GM12891 (cell line): Measurements from ENCODE around the gene NLRP12.
"Not testable (repeated sequence)": the region's sequence is repeated elsewhere in the genome, so short reads cannot be mapped to it uniquely, and the experiment has no call there.

ENCODE experiments used
- PAX5 ChIP-seq: IDR thresholded peaks from 2 replicates; pipeline ENCODE4 v1.6.1; 2011; ENCODE audit warnings: low read length, moderate library complexity, mild to moderate bottlenecking; ENCODE audit not compliant: insufficient read depth, severe bottlenecking
- POLR2A ChIP-seq: IDR thresholded peaks from 2 replicates; pipeline ENCODE4 v1.6.1; 2011; ENCODE audit warnings: low read depth, low read length, control low read depth
- POLR2AphosphoS5 ChIP-seq: IDR thresholded peaks from 2 replicates; pipeline ENCODE4 v1.6.1; 2011; ENCODE audit warnings: low read depth, low read length, control low read depth
- POU2F2 ChIP-seq: IDR thresholded peaks from 2 replicates; pipeline ENCODE4 v1.6.1; 2011; ENCODE audit warnings: low read depth, mild to moderate bottlenecking, control low read depth, low read length, moderate library complexity
- SPI1 ChIP-seq: IDR thresholded peaks from 2 replicates; pipeline ENCODE4 v1.6.1; 2011; ENCODE audit warnings: low read depth, low read length, control low read depth
- TAF1 ChIP-seq: IDR thresholded peaks from 2 replicates; pipeline ENCODE4 v1.6.1; 2011; ENCODE audit warnings: low read depth, low read length, control low read depth

DNA sequence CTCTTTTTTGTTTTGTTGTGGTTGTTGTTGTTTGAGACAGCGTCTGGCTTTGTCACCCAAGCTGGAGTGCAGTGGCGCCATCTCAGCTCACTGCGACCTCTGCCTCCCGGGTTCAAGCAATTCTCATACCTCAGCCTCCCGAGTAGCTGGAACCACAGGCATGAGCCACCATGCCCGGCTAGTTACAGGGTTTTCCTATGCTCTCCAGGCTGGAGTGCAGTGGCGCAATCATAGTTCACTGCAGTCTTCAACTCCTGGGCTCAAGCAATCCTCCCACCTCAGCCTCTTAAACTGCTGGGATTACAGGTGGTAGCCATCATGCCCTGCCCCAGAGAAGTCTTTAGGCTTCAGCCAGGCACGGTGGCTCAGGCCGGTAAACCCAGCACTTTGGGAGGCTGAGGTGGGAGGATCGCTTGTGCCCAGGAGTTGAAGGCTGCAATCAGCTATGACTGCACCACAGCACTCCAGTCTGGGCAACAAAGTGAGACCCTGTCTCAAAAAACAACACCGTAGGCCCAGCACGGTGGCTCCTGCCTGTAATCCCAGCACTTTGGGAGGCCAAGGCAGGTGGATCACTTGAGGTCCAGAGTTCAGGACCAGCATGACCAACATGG is 54.3 kb downstream of the NLRP12 start:
- not testable (repeated sequence) for TF ChIP-seq POLR2AphosphoS5, POLR2A, POU2F2, TAF1, SPI1, PAX5
